Neural progenitor cell (in vitro differentiated cells): Measurements from ENCODE around the gene ENPP1.

ENCODE experiments used
- CTCF ChIP-seq: fragments of 200-600 bp; sonication (generic); IDR thresholded peaks from 2 replicates; pipeline ENCODE4 v1.5.1; 2017; ENCODE audit warnings: antibody characterized with exemption, mild to moderate bottlenecking
- EZH2 ChIP-seq: fragments of 200-600 bp; sonication (generic); IDR thresholded peaks from 2 replicates; pipeline ENCODE4 v1.6.1; 2017; ENCODE audit warnings: antibody characterized with exemption, mild to moderate bottlenecking, moderate library complexity

GRCh38 chr6:131852200-131852599 lies 44.4 kb downstream of the ENPP1 start:
- no peak for TF ChIP-seq CTCF
- no peak for TF ChIP-seq EZH2
